ENCODE data around the gene NREP.

- TF ChIP-seq ZNF274 (IDR thresholded peaks at IDR 0.05; ENCODE audit: low read depth, low read length) (no peak), YY1 (IDR thresholded peaks at IDR 0.05; ENCODE audit: insufficient read depth, insufficient read length) (no peak), SUZ12 (IDR thresholded peaks at IDR 0.05; ENCODE audit: extremely low read depth, insufficient read depth, insufficient read length) (no peak)
These were observed 48.1 kb upstream of the NREP start for GRCh38 chr5:111805071-111805470.
